Inflammatory macrophage treated with lipopolysaccharide for 1 hour (primary cell): ENCODE data around the gene KCNK1.
"Not testable (repeated sequence)": the region's sequence is repeated elsewhere in the genome, so short reads cannot be mapped to it uniquely, and the experiment has no call there.

Source experiments
- DNase-seq, 2 donors: peaks; one replicate each; pipeline ENCODE4 v3.0.0-alpha.2; 2020 to 2022

Gene KCNK1

DNA sequence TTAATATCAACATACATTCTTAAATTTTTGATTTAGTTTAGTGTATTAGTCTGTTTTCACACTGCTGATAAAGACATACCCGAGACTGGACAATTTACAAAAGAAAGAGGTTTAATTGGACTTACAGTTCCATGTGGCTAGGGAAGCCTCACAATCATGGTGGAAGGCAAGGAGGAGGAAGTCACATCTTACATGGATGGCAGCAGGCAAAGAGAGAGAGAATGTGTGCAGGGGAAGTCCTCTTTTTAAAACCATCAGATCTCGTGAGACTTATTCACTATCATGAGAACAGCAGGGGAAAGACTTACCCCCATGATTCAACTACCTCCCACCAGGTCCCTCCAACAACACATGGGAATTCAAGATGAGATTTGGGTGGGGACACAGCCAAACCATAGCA is 56.5 kb downstream of the KCNK1 start:
- DNase-seq, result not testable (repeated sequence)

DNA sequence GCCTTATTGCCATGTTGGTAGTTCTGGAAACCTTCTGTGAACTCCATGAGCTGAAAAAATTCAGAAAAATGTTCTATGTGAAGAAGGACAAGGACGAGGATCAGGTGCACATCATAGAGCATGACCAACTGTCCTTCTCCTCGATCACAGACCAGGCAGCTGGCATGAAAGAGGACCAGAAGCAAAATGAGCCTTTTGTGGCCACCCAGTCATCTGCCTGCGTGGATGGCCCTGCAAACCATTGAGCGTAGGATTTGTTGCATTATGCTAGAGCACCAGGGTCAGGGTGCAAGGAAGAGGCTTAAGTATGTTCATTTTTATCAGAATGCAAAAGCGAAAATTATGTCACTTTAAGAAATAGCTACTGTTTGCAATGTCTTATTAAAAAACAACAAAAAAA is 57.4 kb downstream of the KCNK1 start:
- no peak for DNase-seq

DNA sequence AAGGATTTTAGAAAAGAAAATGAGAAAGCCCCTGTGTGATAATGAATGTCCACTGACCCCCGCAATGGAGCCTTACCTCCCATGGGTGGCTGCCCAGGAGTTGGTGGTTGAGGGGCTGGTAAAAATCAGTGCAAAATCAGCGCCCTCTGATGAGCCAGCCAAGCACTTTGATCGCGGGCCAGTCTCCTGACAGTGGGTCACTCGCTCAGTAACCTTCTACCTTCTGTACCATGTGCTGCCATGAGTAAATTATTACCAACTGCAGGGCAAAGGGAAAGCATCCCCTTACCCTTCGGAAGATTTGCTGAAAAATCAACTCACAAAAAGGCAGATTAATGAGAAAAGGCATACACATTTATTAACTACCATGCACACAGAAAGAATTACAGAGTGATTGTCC is 58.8 kb downstream of the KCNK1 start:
- no peak for DNase-seq

DNA sequence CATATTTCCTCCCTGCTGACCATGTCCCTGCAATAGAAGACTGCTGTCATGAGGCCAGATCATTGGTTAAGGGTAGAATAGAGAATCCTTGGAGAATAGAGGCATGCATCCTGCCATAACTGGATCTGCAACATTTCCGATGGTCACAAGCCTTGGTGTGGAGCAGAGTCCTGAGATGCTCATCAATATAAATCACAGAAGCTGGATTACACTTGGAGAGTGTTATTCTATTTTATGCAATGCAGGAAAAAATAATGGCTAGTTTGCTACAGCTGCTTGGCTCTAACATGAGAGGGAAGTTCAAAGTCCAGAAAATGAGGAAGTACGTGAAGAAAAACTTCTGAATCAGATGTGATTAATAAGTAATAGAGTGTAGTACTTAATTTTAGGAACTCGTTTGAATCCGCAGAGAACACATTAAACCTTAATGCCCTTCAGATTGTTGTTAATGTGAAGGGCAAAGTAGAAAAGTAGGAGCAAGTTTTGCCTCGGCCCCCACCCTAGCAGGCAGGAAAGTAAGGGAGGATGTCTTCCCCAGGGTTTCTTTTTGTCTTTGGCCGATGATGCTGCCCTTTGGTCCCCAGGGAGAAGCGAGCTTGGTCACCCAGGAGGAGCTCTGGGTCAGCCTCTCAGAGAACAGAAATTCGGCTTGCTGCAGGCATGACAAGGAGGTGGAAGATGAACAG is 59.5 kb downstream of the KCNK1 start:
- peak in 1 of 2 donors; percentile 1 for DNase-seq

DNA sequence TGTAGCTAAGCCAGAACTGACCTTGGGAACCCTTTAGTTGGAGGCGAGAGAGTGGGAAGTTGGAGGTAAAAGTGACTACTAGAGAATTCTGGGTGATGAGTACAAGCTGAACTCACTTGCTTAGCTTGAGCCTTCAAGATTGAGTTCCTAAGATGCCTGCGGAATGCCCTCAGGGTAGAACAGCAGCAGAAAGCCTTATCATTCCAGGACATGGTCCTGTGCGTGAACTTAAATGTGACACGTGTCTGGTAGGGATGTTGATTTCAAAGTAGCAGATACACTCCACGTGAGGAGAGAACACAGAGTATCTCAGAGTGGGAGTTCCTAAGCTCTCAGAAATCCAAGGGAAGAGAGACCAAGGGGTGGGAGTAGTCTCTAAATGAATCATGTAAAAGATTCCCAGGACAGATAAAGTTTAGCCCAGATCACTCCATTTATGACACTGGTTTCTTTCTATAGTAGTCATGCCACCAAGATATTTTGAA is 60.1 kb downstream of the KCNK1 start:
- DNase-seq, result no peak

DNA sequence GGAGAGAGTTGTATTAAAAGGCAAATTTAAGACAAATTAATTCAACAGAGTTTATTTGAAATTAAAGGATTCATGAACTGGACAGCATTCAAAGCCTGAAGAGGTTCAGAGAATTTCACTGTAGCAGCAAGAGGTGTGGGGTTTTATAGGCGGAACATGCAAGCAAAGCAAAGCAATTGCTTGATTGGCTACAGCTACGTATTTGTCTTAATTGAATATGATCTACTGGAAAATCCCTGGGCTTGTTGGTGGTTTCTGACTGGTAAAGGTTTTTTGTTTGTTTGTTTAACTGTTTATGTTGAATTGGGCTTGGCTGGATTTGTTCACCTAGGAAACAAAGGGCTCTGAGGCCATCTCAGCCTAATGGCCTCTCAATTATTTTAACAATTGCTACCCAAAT is 61.5 kb downstream of the KCNK1 start:
- no peak for DNase-seq

DNA sequence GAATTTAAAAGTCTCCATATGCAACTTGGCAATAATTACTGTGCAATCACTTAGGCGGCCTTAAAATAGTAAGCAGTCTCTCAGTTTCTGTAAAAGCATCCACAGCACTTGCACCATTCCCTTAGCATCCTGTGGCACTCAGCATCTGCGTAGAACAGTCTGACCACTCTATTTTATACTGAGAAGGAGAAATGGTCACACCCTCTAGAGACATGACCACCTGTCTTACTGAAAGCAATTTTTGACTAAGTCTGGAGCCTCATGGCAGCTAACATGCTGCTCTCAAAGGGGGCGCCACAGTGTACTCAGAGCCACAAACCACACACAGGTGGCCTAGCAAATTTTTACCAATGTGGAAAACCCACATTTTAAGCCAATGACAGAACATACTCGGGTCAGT is 62.0 kb downstream of the KCNK1 start:
- DNase-seq, result no peak

DNA sequence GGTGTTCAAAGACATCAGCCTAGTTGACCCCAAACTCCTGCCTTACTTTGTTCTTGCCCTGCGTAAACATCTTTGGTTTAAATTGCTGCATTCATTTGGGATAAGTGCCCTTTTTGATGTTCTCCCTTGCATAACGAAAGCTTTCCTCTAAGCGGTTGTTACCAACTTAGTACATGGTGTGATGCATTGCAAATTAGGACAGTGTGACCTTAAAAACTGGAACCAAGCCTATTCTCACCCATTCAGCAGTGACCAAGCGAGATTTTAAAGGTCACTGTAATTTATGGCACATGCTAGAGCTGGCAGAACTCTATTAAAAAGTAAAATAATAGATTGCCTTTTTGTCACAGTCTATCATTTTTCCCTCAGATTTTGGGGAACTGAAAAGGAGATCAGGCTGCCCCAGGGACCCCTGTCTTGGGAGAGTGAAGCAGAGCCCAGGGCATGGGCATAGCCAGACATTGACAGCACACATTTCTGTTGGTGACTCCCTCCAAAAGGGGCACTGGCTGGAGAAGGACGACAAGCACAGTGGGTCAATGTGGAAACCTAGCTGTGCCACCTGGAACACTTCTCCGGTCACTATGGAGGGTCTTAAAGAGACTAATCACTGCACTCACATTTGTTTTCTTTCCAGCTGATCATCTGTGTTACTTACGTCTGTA is 63.9 kb downstream of the KCNK1 start:
- no peak for DNase-seq

DNA sequence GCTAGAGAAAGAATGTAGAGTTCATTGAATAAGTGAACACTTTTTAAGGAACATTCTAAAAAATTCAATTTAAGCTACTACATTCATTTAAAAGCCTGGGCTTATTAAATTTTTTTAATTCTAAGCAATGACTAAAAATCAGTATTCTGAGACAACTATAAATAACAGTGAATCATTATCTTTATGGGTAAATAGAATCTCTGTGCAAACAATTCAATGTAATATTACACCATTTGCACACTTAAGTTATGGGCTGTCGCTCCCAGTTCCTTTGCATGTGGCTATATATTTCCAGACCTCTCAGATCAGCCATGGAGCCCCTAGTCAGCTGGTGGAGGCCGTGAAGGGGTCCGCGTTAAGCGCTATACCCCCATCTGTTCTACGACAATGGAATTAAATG is 65.1 kb downstream of the KCNK1 start:
- DNase-seq, result no peak

DNA sequence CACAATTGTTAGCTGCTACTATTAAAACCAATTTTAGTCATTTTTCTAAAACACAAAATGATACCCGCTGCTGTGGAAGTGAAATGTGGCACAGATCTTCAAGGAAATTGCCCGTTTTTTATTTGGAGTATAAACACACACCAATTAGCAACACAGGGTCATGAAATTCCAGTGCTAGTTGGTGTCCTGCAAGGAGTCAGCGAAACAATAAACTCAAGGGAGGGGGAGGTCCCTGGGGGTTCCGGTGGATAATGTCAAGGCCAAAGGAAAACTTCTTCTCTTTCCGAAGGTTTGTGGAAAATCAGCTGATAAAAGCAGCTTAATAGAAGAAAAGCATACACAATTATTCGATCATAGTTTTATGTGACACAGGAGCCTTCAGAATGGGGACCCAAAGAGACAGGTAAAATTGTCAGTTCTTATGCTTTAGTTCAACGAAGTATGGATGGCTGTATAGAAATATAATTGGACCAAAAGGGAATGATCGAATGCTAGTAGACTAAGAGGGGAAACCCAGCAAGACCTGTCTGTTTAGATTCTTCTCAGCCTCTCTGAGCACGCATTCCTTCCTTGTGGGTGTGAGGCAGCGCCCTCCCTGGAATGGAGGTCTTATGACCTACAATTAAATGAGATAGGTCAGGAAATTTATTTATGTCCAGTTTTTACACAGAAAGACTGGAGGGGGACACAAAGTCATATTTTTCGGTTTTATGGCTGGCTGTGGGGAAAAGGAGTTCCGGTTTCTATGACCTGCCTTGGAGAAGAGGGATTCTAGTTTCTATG is 65.9 kb downstream of the KCNK1 start:
- DNase-seq, result no peak

DNA sequence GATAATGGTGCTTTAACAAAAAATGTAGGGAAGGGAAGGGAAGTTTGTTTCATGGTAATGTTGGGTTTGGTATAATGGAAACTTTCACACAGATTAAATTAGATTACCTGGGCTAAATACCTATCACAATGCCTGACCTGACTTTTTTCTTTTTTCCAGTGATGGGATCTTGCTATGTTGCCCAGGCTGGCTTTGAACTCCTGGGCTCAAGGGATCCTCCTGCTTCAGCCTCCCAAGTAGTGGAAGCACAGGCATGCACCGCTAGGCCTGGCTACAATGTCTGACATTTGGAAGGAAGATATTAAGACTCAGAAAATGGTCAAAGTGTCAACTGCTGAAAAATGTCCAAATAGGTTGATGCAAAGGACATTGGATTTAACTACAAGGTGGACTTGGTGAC is 67.4 kb downstream of the KCNK1 start:
- DNase-seq, result no peak

DNA sequence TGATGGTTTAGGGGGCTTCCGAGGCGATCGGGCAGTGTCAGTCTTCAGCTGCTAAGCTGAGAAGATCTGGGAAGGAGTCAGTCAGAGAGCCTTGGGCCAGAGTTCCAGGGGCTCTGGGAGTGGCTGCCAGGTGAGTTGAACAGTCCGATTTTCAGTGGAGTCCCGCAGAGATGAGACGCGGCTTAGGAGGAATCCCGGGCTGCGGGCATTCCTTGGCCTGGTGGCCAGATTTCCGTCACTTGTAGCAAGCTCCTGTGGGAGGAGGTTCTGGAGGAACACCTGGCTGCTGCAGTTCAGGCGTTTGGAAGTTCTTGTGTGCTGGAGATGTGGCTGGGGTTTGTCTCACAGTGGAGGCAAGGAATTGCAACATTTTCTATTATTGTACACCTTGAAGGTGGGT is 72.7 kb downstream of the KCNK1 start:
- DNase-seq, result not testable (repeated sequence)

DNA sequence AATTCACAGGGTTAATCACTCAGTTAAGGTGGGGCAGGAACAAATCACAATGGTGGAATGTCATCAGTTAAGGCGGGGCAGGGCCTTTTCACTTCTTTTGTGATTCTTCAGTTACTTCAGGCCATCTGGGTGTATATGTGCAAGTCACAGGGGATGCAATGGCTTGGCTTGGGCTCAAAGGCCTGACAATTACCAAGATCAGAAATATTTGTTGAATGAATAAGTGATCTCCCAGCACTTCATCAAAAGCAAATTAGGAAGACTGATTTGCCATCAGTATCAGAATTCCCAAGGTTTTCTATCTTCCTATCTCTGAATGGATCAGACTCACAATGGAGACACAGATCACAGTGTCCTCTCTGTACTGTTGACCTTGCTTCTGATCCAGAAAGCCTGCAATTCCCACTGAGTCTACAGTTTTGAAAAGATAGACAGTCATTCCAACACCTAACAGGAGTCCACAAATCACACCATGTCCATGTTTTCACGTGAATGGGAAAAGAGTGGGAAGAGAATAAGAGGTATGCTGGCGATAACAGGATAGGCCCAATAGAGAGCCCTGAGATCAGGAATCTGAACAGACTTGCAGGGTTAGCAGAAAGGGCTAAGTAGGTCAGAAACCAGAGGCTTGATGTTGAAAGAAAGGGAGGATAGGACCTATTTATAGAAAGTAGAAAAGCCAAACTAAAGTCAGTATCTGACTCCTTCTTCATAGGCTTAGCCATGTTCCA is 75.3 kb downstream of the KCNK1 start:
- DNase-seq, result no peak

DNA sequence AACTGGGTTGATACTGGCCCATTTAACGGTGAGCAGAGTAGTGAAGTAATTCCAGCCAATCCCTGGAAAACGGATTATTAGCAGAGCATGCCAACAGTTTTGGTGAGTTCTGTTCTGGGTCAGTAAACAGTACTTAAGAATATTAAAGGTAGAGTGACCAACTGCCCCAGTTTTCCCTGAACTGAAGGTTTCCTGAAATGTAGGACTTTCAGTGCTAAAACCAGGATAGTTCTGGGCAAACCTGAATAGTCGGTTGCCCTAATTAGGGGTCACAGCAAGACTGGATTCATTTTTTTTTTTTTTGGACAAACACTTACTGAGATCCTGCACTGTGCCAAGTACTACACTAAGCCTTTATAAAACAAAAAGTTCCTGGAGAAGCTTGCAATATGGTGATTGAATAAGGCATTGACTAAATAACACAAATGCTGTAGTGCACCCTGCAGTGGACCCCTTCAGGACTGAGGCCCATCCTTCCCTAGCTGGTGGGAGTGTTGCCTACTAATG is 75.9 kb downstream of the KCNK1 start:
- no peak for DNase-seq

DNA sequence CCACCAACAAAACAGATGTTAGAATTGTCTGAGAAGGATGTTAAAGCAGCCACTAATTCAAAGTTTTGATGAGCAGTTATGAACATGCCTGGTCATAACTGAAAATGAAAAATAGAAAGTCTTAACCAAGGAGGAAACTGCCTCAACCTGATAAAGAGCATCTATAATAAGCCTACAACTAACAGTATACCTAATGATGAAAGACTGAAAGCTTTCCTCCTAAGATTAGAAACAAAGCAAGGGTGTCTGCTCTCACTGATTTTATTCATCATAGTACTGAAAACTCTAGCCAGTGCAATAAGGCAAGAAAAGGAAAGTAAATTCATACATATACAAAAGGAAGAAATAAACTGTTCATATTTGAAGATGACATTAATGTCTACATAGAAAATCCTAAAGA is 82.0 kb downstream of the KCNK1 start:
- no peak for DNase-seq

DNA sequence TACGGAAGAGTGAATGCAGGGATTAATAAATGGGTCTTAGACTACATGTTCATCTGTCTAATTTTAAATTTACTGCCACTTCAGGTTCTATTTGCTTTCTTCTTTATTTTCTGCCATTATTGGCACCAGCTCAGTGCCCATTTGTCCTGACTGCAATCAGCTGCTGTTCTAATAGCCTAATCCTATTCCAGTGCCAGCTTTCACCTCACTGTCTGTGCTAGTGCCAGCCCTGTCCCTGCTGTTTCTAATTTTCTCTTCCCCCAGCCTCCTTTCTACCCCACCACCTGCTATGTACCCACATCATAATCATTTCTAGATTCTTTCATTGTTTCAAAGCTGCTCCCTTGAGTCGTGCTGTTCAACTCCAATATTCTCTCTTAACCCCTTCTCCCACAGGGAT is 86.4 kb downstream of the KCNK1 start:
- no peak for DNase-seq

DNA sequence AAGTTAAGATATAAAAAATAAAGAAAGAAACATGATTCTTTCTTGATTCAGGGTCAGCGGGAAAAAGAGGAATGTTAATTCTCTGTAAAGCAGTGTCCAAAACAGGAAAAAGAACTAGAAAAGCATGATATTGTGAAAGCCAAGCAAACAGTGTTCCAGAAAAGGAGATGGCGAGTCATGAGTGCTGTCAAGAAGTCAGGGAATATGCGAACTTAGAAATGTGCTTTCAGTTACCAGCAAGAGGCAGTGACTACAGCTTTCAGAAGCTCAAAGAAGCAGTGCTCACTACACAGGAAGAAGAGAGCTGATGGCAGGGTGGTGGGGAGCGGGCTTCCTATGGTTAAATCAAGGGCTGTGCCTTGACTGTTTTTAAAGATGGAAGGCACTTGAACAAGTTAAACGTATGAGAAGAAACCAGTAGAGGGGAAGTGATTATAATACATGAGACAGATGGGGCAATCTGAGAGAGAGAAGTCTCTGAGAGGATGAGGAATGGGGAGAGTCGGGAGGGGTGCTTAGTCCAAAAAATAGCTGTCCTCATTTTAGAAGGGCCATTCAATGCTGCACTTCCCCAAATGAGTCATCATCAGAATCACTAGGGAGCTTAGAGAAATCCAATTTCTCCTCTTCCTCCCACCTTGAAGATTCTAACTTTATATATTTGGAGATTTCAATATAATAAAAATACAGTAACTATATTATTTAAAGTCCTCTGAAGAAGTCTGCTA is 90.4 kb downstream of the KCNK1 start:
- no peak for DNase-seq

DNA sequence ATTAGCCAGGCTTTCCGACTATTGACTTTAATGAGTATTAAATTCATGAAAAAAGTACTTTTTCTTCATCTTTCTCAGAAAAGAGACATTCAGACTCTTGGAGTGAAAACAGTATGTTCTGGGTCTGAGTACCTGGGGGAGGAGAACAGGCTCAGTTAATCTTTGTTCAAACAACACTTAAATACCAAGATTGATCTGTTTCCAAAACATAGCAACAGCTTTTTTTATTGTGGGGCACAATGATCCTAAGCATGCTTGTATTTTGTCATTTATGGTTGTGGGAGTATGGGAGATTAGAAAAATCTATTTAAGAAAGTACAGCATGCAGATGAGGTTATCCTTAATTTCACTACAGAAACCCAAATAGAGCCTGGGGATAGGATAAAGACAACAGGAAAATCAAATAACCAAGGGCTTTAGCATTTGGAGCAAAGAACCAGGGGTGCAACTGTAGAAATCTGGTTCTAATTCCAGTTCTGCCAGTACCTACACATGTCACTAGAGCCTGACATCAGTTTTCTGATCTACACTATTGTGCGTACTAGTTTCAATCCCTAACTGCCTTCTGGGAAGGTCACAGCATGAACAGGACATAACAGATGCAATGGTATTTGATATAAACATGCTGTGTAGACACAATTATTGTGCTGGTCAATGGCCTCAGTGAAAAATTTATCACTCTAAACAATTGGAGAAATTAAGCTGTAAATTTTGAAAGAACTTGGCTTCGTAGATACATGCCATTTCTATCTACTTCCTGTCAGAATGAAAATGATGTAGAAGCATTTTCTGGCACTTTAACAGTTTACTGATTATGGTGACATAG is 91.2 kb downstream of the KCNK1 start:
- DNase-seq, result no peak

DNA sequence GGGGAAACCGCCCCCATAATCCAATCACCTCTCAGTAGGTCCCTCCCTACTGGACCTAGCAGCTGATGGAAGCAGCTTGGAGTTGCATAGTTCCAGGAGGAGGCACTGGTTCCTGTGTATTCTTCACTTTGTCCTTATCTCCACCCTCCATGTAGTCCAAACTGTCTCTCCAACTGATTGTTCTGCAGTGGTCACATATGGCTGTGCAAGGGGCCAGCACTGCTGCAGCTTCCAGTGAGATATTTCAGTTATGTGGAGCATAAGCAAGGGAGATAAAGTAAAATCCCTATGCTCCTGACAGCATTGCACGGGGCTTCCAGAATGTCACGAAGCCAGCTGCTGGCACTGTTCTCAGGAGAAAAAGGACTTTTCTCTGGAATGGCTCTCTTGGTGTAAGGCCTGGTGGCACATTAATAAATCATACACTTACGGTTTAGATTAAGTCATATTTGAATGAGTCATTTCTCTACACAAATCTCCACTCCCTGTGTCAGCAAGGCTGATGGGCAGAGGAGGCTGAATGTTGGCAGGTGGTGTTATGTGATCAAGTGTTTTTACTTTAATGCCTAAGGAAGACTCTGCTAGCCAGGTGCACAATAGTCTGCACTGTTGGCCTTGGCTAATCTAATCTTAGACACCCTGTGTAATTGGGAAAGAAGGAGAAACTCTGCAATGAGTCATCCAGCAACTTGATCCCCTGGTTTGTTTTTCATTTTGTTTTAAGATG is 93.4 kb downstream of the KCNK1 start:
- no peak for DNase-seq
